ENCODE results near the gene TXNRD2.

Gene TXNRD2

GRCh38 chr22:19960491-19961200 is 19.0 kb upstream of the TXNRD2 start:
- Histone ChIP-seq H3K27me3 (ENCODE audit: low read depth, low read length) (no peaks in the 10 kb centered on the region), H3K4me3 (ENCODE audit: low read length) (no peak overlapping the region), H3K36me3 (replicated peaks; ENCODE audit: low read depth, low read length) (no peaks in the 10 kb centered on the region), H3K9ac (ENCODE audit: low read length) (no peak overlapping the region), H3K4me2 (ENCODE audit: low read length) (no peak overlapping the region), H2AFZ (ENCODE audit: low read depth, low read length) (no peak overlapping the region), H3K79me2 (ENCODE audit: low read length) (no peaks in the 10 kb centered on the region), H3K4me1 (ENCODE audit: low read length) (peaks cover 3% of the 10 kb centered on the region), H4K20me1 (ENCODE audit: insufficient read depth, low read length) (peaks cover 11% of the 10 kb centered on the region; the same call in 1 of the 2 replicates), H3K9me3 (ENCODE audit: insufficient read depth, low read length) (no peaks in the 10 kb centered on the region), H3K27ac (ENCODE audit: low read length) (no peak overlapping the region)
- TF ChIP-seq EZH2phosphoT487 (IDR thresholded peaks at IDR 0.05; ENCODE audit: low read depth) (no peak), CTCF (IDR thresholded peaks at IDR 0.05; ENCODE audit: low read depth, low read length) (no peak)

DNA sequence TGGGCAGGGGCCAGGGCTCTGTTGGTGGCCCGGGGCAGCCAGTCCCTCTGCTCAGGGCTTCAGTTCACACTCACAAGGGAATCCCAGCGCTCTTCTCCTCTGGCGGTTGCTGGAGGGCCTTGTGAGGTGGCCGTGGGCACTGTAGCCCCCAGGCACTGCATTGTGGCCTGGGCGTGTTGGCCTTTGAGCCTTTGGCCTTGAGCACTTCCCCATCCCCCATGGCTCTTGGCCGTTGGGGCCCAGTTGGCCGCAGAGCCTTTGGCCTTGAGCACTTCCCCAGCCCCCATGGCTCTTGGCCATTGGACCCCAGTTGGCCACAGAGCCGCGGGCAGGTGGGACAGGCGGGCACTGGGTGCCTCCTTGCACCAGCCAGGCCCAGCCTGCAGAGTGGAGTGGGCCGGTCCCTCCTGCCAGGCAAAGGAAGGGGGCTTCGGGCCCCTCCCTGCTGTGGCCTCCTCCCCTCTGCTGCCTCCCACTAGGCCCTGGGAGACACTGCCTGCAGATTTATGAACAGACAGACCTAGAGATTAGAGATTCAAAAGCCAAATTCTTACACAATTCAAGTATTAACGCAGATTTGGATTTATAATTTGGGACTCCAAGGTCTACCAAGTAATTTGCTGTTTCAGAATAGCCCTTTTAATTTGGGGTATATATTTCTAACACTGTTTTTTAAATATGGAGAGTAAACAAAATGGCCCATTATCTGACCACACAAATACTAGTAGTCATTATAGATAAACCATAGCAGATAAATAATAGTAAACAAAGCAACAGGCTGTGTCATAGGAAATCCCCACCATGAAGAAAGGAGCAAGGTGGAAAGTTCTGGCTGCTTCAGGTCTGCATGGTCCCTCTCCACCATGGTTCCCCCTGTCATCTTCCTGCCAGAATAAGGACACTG is 18.2 kb upstream of the TXNRD2 start:
- Histone ChIP-seq H3K9ac (ENCODE audit: low read length) (no peak overlapping the region), H3K9me3 (ENCODE audit: insufficient read depth, low read length) (no peaks in the 10 kb centered on the region), H3K36me3 (replicated peaks; ENCODE audit: low read depth, low read length) (no peaks in the 10 kb centered on the region), H3K4me3 (ENCODE audit: low read length) (no peak overlapping the region), H4K20me1 (ENCODE audit: insufficient read depth, low read length) (peaks cover 11% of the 10 kb centered on the region; the same call in 1 of the 2 replicates), H3K4me1 (ENCODE audit: low read length) (peaks cover 3% of the 10 kb centered on the region), H3K79me2 (ENCODE audit: low read length) (no peaks in the 10 kb centered on the region), H3K27ac (ENCODE audit: low read length) (no peak overlapping the region), H3K27me3 (ENCODE audit: low read depth, low read length) (no peaks in the 10 kb centered on the region), H3K4me2 (ENCODE audit: low read length) (no peak overlapping the region), H2AFZ (ENCODE audit: low read depth, low read length) (no peak overlapping the region)
- TF ChIP-seq CTCF (IDR thresholded peaks at IDR 0.05; ENCODE audit: low read depth, low read length) (no peak), EZH2phosphoT487 (IDR thresholded peaks at IDR 0.05; ENCODE audit: low read depth) (no peak)

GRCh38 chr22:19959043-19959586 is 17.5 kb upstream of the TXNRD2 start:
- no peak overlapping the region for H3K27ac ChIP-seq (ENCODE audit: low read length)
- H3K27me3 ChIP-seq (ENCODE audit: low read depth, low read length) = no peaks in the 10 kb centered on the region
- no peaks in the 10 kb centered on the region for H3K79me2 ChIP-seq (ENCODE audit: low read length)
- H3K9me3 ChIP-seq (ENCODE audit: insufficient read depth, low read length) = no peaks in the 10 kb centered on the region
- no peak overlapping the region for H3K4me3 ChIP-seq (ENCODE audit: low read length)
- TF ChIP-seq EZH2phosphoT487 (IDR thresholded peaks at IDR 0.05; ENCODE audit: low read depth) = no peak
- TF ChIP-seq CTCF (IDR thresholded peaks at IDR 0.05; ENCODE audit: low read depth, low read length) = no peak
- no peak overlapping the region for H3K9ac ChIP-seq (ENCODE audit: low read length)
- no peak overlapping the region for H2AFZ ChIP-seq (ENCODE audit: low read depth, low read length)
- H3K4me1 ChIP-seq (ENCODE audit: low read length) = peaks cover 3% of the 10 kb centered on the region
- no peak overlapping the region for H3K4me2 ChIP-seq (ENCODE audit: low read length)
- peaks cover 14% of the 10 kb centered on the region for H4K20me1 ChIP-seq (ENCODE audit: insufficient read depth, low read length)
- no peaks in the 10 kb centered on the region for H3K36me3 ChIP-seq (replicated peaks; ENCODE audit: low read depth, low read length)
